ENCODE measurements around the gene ADIG.
A peak's percentile ranks its signal among the peaks of the same experiment; 100 is the strongest.

The ADIG gene

DNA sequence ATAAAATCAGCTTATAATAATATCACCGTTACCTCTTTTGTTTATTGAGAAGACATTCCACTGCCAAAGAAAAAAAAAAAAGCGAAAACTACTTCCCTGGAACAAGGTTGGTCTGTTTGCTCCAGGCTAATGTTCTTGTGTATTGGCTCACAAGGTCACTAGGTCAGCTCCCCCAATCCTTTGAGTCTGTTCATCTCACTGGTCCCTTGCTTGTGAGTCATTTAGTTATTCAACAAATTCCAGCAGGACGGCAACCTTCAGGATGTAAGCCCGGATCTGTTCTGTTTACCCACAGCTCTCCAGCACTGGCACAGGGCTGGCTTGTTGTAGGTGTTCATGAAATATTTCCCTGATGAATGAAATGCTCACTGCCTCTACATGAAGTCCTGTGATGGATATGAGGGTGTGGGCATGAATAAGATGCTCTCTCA is 23.9 kb downstream of the ADIG start:
- DNase-seq = no peak

- DNase-seq = no peak
Measured at GRCh38 chr20:38607351-38607750, 26.4 kb downstream of the ADIG start.

GRCh38 chr20:38608188-38608587 is 27.2 kb downstream of the ADIG start:
- no peak for DNase-seq

DNA sequence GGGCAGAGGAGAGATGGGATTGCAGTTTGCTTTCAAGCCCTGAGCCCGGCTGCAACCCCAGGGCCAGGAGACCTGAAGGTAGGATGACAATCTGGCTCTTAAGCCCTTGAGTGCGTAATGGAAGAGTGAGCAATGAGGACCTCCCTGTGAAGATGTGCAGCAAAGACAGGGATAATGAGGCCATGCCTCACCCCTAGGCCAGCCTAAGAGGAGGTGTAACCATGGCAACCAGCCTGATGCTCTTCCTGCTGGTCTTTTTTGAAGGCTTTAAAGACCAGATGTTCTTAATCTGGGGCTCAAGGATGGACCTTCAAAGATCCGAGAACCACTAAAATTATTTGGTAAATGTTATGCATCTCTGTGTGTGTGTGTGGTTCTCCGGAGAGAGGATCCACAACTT is 28.8 kb downstream of the ADIG start:
- no peak for DNase-seq

- DNase-seq = no peak
Measured at GRCh38 chr20:38610521-38610920, 29.5 kb downstream of the ADIG start.

DNA sequence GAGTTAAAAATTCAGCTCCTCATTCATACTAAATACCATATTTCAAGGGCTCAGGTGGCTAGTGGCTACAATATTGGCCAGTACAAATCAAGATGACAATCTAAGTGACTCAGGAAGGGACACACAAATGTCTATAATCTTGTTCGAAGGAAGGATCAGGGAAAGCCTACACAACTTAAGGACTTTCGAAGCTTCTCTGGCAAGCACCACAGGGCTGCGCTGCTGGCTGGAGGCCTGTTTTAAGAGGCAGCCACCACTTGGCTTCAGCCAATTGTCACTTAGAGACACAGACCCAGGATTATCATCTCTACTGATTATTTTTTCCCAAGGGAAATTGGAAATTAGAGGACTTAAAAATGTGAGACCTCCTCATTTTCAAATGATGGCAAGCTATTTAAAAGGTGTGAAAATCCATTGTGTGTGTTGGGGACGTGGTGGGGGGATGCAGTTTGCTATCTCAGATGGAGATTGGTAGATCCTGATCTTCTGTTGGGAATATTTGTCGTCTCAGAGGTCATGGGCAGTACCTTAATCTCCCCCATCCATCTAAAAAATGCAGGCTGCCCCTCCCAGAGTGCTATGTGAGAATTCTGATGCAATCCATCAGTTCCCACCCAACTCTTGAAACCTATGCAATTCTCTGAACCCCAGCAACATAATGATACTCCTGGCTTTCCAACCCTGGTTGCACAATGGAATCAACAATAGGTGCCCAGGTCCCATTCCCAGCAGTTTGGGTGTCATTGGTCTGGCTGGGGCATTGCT is 31.9 kb downstream of the ADIG start:
- DNase-seq = no peak

- DNase-seq = no peak
Measured at GRCh38 chr20:38615283-38615682, 34.3 kb downstream of the ADIG start.

- DNase-seq = no peak
Measured at GRCh38 chr20:38616457-38616856, 35.5 kb downstream of the ADIG start.

DNA sequence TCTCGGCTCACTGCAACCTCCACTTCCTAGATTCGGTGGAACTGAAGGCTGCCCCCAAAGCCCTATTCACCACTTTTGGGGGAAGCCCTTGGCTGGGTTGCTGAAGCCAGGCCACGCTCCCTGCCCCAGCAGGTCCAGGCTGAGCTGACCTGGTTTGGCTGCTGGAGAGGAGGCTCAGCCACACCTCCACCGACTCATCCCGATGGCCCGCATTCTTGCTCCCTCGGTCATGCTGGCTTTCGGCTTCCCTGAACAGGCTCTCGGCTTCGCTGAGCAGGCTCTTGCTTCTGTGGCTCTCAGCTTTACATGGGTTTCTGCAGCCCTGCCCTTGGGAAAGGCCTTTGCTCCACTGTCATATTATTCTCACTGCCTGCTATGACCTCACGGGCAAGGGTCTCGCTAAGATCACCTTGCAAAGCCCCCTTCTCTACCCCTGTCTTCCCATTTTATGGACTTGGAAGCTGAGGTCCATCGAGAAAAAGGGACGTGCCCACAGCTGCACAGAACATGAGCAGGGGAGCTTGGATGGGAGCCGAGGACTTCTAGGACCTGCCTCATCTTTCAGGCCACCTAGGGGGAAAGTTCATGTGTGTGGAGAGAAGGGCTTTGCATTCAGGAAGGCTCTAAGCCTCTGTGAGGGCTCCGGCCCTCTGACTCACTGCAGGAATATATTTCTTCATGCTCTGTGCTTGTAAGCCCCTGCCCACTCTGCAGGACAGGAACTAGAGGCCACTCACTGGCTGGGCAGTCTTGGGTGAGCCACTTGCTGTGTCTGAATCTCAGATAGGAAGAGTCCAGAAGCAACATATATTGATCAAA is 36.2 kb downstream of the ADIG start:
- DNase-seq = no peak

- DNase-seq = no peak
Measured at GRCh38 chr20:38617830-38618196, 36.8 kb downstream of the ADIG start.

- DNase-seq = no peak
Measured at GRCh38 chr20:38620441-38620840, 39.4 kb downstream of the ADIG start.

GRCh38 chr20:38623061-38623460 is 42.1 kb downstream of the ADIG start:
- no peak for DNase-seq

GRCh38 chr20:38624084-38624483 is 43.1 kb downstream of the ADIG start:
- no peak for DNase-seq

DNA sequence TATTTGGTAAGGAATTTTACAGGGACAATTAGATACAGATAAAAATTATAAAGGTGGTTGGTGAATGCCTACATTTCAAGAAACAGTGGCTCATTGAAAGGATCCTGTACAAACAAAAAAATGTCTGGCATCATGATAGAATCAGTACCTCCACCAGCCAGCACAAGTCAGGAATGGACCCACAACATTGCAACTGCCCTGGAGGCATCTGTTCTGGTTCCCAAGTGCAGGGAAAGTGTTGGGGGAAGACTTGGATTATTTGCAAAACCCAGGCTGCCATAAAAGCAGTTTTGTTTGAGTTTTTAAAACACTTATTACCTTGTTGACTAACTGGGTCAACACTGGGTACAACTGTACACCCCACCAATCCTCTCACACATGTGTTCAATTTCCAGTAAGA is 44.9 kb downstream of the ADIG start:
- DNase-seq = no peak

DNA sequence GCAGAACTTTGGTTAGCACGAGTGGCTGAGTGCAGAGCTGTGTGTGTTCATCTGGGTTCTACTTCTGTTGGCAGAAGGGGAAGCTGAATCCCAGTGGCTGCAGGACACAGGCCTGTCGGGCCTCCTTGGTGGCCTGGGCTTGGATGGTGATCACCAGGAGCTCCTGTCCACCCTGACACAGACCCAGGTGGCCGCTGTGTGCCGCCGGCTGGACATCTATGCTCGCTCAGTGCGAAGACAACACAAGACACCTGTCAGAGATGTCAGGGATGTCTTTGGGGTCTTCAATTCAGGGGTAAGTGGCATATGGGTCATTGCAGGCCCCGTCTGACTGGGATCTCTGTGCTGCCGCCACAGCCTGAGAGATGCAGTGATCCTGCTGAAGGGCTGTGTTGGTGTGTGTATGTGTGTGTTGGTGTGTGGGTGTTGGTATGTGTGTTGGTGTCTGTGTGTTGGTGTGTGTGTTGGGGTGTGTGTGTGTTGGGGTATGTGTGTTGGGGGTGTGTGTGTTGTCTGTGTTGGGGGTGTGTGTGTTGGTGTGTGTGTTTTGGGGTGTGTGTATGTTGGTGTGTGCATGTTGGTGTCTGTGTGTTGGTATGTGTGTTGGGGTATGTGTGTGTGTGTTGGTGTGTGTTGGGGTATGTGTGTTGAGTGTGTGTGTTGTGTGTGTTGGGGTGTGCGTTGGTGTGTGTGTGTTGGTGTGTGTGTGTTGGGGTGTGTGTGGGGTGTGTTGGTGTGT is 46.1 kb downstream of the ADIG start:
- no peak for DNase-seq

DNA sequence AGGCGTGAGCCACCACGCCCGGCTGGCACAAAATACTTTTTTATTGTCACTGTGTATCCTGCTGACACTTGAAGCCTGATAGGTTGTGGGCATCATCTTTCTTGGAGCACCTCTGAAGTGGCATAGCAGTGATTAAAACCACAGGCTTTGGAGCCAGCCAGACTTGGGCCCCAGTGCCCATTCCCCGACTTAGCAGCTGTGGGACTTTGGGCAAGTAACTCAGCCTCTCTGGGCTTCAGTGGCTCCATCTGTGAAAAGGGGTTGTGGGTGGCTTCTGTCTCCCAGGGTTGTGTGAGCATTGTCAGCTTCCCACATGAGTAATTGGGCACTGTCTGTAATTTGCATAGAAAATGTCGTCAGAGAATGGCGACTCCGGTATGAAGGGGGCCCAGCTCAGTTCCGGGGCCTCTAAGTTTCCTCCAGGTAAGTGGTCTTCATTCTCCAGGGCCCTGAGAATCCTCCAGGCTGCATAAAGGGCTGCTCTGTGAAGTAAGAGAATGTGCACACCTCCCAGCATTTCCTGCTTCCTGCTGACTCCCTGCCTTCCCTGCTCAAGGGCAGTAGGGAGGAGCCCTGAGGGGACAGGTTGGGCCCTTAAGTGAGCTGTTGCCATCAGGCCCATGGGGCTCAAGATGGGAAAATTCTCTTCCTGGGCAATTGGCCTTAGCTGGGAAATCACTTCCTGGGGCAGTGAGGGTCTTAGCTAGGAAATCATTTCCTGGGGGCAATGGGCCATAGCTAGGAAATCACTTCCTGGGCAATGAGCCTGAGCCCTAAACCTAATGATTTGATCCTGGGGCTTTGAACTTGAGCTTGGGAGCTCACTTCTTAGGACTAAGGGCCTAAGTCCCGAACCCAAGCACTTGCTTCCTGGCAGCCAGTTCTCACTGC is 47.8 kb downstream of the ADIG start:
- DNase-seq = no peak

GRCh38 chr20:38629979-38630378 is 49.0 kb downstream of the ADIG start:
- no peak for DNase-seq

DNA sequence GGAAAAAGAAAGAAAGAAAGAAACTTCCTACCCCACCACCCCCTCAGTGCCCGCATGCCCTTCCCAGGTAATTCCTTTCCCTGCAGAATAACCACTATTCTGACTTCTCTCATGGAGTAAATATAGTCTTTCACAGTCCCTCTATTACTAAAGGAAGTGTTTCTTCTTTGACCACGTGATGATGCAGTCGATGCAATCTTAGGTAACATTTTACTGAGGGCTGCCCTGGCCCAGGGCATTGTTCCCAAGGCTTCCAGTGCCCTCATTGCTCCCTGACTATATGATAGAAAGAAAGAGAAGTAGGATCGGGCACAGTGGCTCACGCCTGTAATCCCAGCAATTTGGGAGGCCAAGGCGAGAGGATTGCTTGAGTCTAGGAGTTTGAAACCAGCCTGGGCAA is 49.7 kb downstream of the ADIG start:
- no peak for DNase-seq

- no peak for DNase-seq
Measured at GRCh38 chr20:38631155-38632022, 50.4 kb downstream of the ADIG start.

GRCh38 chr20:38633577-38634093 is 52.6 kb downstream of the ADIG start:
- DNase-seq = peak; percentile 65

- DNase-seq = no peak
Measured at GRCh38 chr20:38635721-38636288, 54.8 kb downstream of the ADIG start.

Measured in activated CD4-positive, CD25-positive, alpha-beta regulatory T cell treated with anti-CD3 and anti-CD28 coated beads, Interleukin-2, amount 50 U/mL, for 72 hours (primary cell).